HepG2 (cell line): ENCODE data around the gene PRPSAP2. TPM values are rescaled to one million over a fixed set of nuclear protein-coding genes. Genes with fewer than 3 reads are reported as not detected.

Experiments used
- ATAC-seq: fragments of 200-7000 bp; cut with Tn5 transposase; 3 replicates; pipeline ENCODE4 v1.9.1; 2020; ENCODE audit warnings: mild to moderate bottlenecking, moderate library complexity
- BruUV-seq: library from RNA; stranded (reverse); fragments of 400-500 nt; replicated peaks from 2 replicates; lab custom pipeline; 2021; lab: Mats Ljungman, UMichigan
- CTCF ChIA-PET: fragments of 300-600 bp; formaldehyde crosslinking; extraction: SDS; loops from one replicate; lab custom pipeline; 2021; ENCODE audit warnings: low total read pairs, inconsistent platforms, low intra/inter-chr PET ratio; lab: Yijun Ruan, JAX
- POLR2A ChIA-PET: fragments of 350-600 bp; sonication (Branson Sonifier 250); formaldehyde crosslinking; loops from one replicate; lab custom pipeline; 2020; ENCODE audit warnings: antibody characterized with exemption, inconsistent platforms; lab: Yijun Ruan, JAX
- DNase-seq: peaks from one replicate; pipeline ENCODE4 v3.0.0-alpha.2; 2015; ENCODE audit warnings: low spot score
- FAIRE-seq: peaks from 3 replicates; lab custom pipeline; 2011; peaks lifted over from hg19 to GRCh38; lab: Jason Lieb, UNC
- H2AFZ ChIP-seq: one replicate; pipeline ENCODE4 v1.6.1; 2011; ENCODE audit warnings: low read length, inconsistent platforms
- H3K27ac ChIP-seq: fragments of 300-600 bp; 3 replicates; pipeline ENCODE4 v1.8.0; 2011; ENCODE audit warnings: mixed run types, mild to moderate bottlenecking, mixed read lengths, low read length, inconsistent platforms; ENCODE audit not compliant: insufficient read depth; ENCODE audit errors: extremely low read length
- H3K27me3 ChIP-seq, 2 experiments: fragments of 200-600 bp in 1 of 2; 2 replicates in 1 of 2; 3 replicates in 1 of 2; pipeline versions ENCODE4 v1.6.0 to v1.8.0; 2011; ENCODE audit warnings: low read length in 2 of 2, mild to moderate bottlenecking in 2 of 2, moderate library complexity in 2 of 2, inconsistent platforms in 1 of 2; ENCODE audit not compliant: insufficient read depth in 2 of 2, control insufficient read depth in 1 of 2
- H3K36me3 ChIP-seq, 2 experiments: fragments of 200-600 bp in 1 of 2; replicated peaks in 1 of 2; 2 replicates in 1 of 2; 3 replicates in 1 of 2; pipeline versions ENCODE4 v1.5.1 to v1.8.0; 2011; ENCODE audit warnings: low read length in 2 of 2, inconsistent platforms in 1 of 2; ENCODE audit not compliant: insufficient read depth in 2 of 2, control insufficient read depth in 1 of 2
- H3K4me1 ChIP-seq: 2 replicates; pipeline ENCODE4 v1.5.1; 2012; ENCODE audit warnings: low read length, inconsistent platforms; ENCODE audit not compliant: insufficient read depth
- H3K4me2 ChIP-seq: 2 replicates; pipeline ENCODE4 v1.6.0; 2011; ENCODE audit warnings: low read depth, low read length, inconsistent platforms
- H3K4me3 ChIP-seq, 3 experiments: fragments of 200-600 bp in 1 of 3; sonication (generic), shearing (Covaris generic) in 1 of 3; replicated peaks in 1 of 3; 2 replicates each; pipeline ENCODE4 v1.5.1; 2011 to 2016; ENCODE audit warnings: low read length in 3 of 3, inconsistent platforms in 2 of 3, low read depth in 2 of 3, mild to moderate bottlenecking in 2 of 3, control low read depth in 1 of 3, mixed read lengths in 1 of 3; ENCODE audit not compliant: insufficient read depth in 1 of 3
- H3K79me2 ChIP-seq: one replicate; pipeline ENCODE4 v1.6.1; 2011; ENCODE audit warnings: low read length, inconsistent platforms; ENCODE audit not compliant: insufficient read depth
- H3K9ac ChIP-seq: 2 replicates; pipeline ENCODE4 v1.6.0; 2011; ENCODE audit warnings: mild to moderate bottlenecking, low read depth, low read length, inconsistent platforms; ENCODE audit not compliant: insufficient read depth
- H3K9me3 ChIP-seq: 2 replicates; pipeline ENCODE4 v1.5.1; 2012; ENCODE audit warnings: mild to moderate bottlenecking, low read length
- H4K20me1 ChIP-seq: 2 replicates; pipeline ENCODE4 v1.6.0; 2011; ENCODE audit warnings: inconsistent platforms, mild to moderate bottlenecking, low read length, moderate library complexity; ENCODE audit not compliant: insufficient read depth
- AGO1 ChIP-seq: fragments of 200-400 bp; formaldehyde crosslinking; IDR thresholded peaks from 2 replicates; pipeline ENCODE4 v1.6.1; 2017; ENCODE audit warnings: mild to moderate bottlenecking, low read depth, low read length, moderate library complexity; ENCODE audit not compliant: poor library complexity, severe bottlenecking
- AGO2 ChIP-seq: fragments of 200-400 bp; formaldehyde crosslinking; optimal IDR thresholded peaks from 2 replicates; pipeline ENCODE3; 2017; ENCODE audit warnings: mild to moderate bottlenecking, low read depth, low read length, moderate library complexity
- CEBPB ChIP-seq: IDR thresholded peaks from 2 replicates; pipeline ENCODE4 v1.6.1; 2011; ENCODE audit warnings: low read depth, low read length, improper control_type of control experiment, borderline replicate concordance
- LRRFIP1 ChIP-seq: sonication (generic); formaldehyde crosslinking; conservative IDR thresholded peaks from 2 replicates; pipeline ENCODE4 v1.4.0; 2020; ENCODE audit warnings: missing genetic modification reagents
- NCOA1 ChIP-seq: sonication (generic); formaldehyde crosslinking; IDR thresholded peaks from 2 replicates; pipeline ENCODE4 v1.9.0; 2021; ENCODE audit warnings: missing genetic modification reagents
- PHF5A ChIP-seq: IDR thresholded peaks from one replicate; pipeline ENCODE4 v1.6.1; 2018; ENCODE audit warnings: low read depth, missing genetic modification reagents; ENCODE audit not compliant: unreplicated experiment
- WGBS: methylation state at CpG from one replicate; pipeline ENCODE4 v1.1.6; 2017; ENCODE audit warnings: low lambda C conversion rate; 5-methylcytosine and 5-hydroxymethylcytosine counted together
- in situ Hi-C: cut with HindIII; loops from 2 replicates; pipeline ENCODE4 v1.10.0; 2017; ENCODE audit warnings: low pct_unique_long_range_greater_than_20kb; ENCODE audit not compliant: extremely low pct_ligation_motif_present
- intact Hi-C: fragments of 100-400 bp; cut with micrococcal nuclease; formaldehyde crosslinking; loops from one replicate; pipeline ENCODE4 v1.10.0; 2022; ENCODE audit not compliant: unreplicated experiment
- polyA plus RNA-seq, 8 experiments: library from polyadenylated mRNA; depleted of rRNA in 3 of 8; stranded (reverse) in 7 of 8; unstranded in 1 of 8; fragments of >200 nt; fragmentation: Illumina TruSeq in 4 of 8; extraction: Trizol in 4 of 8; gene quantifications; 2 replicates each; pipeline versions ENCODE4 v1.2.1 to v1.2.3, GENCODE V29; 2011 to 2016; ENCODE audit warnings: low read depth in 4 of 8, missing spikeins in 1 of 8, mixed read lengths in 1 of 8; ENCODE audit not compliant: insufficient read depth in 1 of 8
- total RNA-seq, 5 experiments: library from RNA; depleted of rRNA; stranded (reverse); fragments of >200 nt; fragmentation: Illumina TruSeq; extraction: Trizol; gene quantifications; 2 replicates each; pipeline ENCODE4 v1.2.3, GENCODE V29; 2016; ENCODE audit warnings: low read depth in 1 of 5

The PRPSAP2 gene
- total and polyA plus RNA-seq, 2 of the 13 experiments (the other 11 are each of a cell fraction or from before 2014, with no cell fraction given) = 34.0 to 58.9 TPM

- BruUV-seq = no TSS peak
- Histone ChIP-seq H4K20me1 (no peaks in the 10 kb centered on the region), H3K79me2 (no peaks in the 10 kb centered on the region), H3K36me3 (peaks cover 40 to 79% of the 10 kb centered on the region in 2 experiments), H3K27me3 (no peaks in the 10 kb centered on the region), H3K9ac (no peak overlapping the region), H3K27ac (no peak overlapping the region), H3K4me3 (no peak overlapping the region), H3K4me1 (peaks cover 18% of the 10 kb centered on the region), H2AFZ (no peak overlapping the region), H3K4me2 (no peak overlapping the region), H3K9me3 (no peaks in the 10 kb centered on the region)
- FAIRE-seq (no peak), ATAC-seq (no peak), DNase-seq (no peak)
- 94% methylated on average over 6 of the region's 10 CpGs for WGBS
- intact Hi-C loops = no loop called here
- in situ Hi-C loops = no loop called here
- TF ChIP-seq PHF5A (CRISPR knock-in tag) = no peak
- no peak for TF ChIP-seq NCOA1 (CRISPR knock-in tag)
- no peak for TF ChIP-seq CEBPB
- no peak for TF ChIP-seq AGO1
- TF ChIP-seq AGO2 = peak; percentile 19
- TF ChIP-seq LRRFIP1 (CRISPR knock-in tag) = no peak
- ChIA-PET CTCF (no interaction called here), POLR2A (no interaction called here)
Measured at GRCh38 chr17:18974407-18975149, 116.6 kb downstream of the PRPSAP2 start.
